Measurements from ENCODE around the gene GPI. TPM values are rescaled to one million over a fixed set of nuclear protein-coding genes. Genes with fewer than 3 reads are reported as not detected.
"Not testable (repeated sequence)": the region's sequence is repeated elsewhere in the genome, so short reads cannot be mapped to it uniquely, and the experiment has no call there.

GPI gene
- total and polyA plus RNA-seq, 2 experiments from 2014 or later, result 196 to 299 TPM

- TF ChIP-seq EZH2 (IDR thresholded peaks at IDR 0.05; ENCODE audit: insufficient read depth, poor library complexity, severe bottlenecking) (no peak), EZH2phosphoT487 (IDR thresholded peaks at IDR 0.05; ENCODE audit: insufficient read depth, low read depth) (no peak)
- H2AFZ ChIP-seq, result no peak overlapping the region
- H3K79me2 ChIP-seq (ENCODE audit: insufficient read depth), result peaks cover 32% of the 10 kb centered on the region; the same call in 1 of the 2 replicates
- no peak overlapping the region for H3K4me2 ChIP-seq (ENCODE audit: unreplicated experiment)
- H3K27ac ChIP-seq, result no peak overlapping the region
- H3K36me3 ChIP-seq (ENCODE audit: low read depth), result peaks cover 77% of the 10 kb centered on the region
- in situ Hi-C loops (cut with MboI), result no loop called here
- 92 to 98% methylated on average over 4 of the region's 4 CpGs for WGBS, 2 experiments (ENCODE audit: low coverage in 1 of 2, low lambda C conversion rate in 2 of 2, missing lambda C conversion rate in 2 of 2)
- H3K4me1 ChIP-seq (ENCODE audit: insufficient read depth), result no peaks in the 10 kb centered on the region
- no peaks in the 10 kb centered on the region for H3K9me3 ChIP-seq (ENCODE audit: low read depth)
- H4K20me1 ChIP-seq (ENCODE audit: insufficient read depth), result no peaks in the 10 kb centered on the region
- H3K4me3 ChIP-seq, result no peak overlapping the region
- H3K27me3 ChIP-seq (replicated peaks; ENCODE audit: insufficient read depth), result no peaks in the 10 kb centered on the region
- no peaks in the 10 kb centered on the region for H3K9me2 ChIP-seq (ENCODE audit: insufficient read depth)
- no peak overlapping the region for H3K9ac ChIP-seq
- DNase-seq, result no peak
- no peaks in the 10 kb centered on the region for H3F3A ChIP-seq (ENCODE audit: insufficient read depth)
Observed at GRCh38 chr19:34382471-34382870, 17.5 kb downstream of the GPI start.

GRCh38 chr19:34383599-34383998, 18.6 kb downstream of the GPI start:
- H3K79me2 ChIP-seq (ENCODE audit: insufficient read depth), result peaks cover 32% of the 10 kb centered on the region; the same call in 1 of the 2 replicates
- peaks cover 80% of the 10 kb centered on the region for H3K36me3 ChIP-seq (ENCODE audit: low read depth)
- no peak overlapping the region for H3K4me2 ChIP-seq (ENCODE audit: unreplicated experiment)
- no peaks in the 10 kb centered on the region for H3K9me3 ChIP-seq (ENCODE audit: low read depth)
- no peak for DNase-seq
- H3K27me3 ChIP-seq (replicated peaks; ENCODE audit: insufficient read depth), result no peaks in the 10 kb centered on the region
- no peak overlapping the region for H2AFZ ChIP-seq
- no peak overlapping the region for H3K4me3 ChIP-seq
- H3K9ac ChIP-seq, result no peak overlapping the region
- no peaks in the 10 kb centered on the region for H4K20me1 ChIP-seq (ENCODE audit: insufficient read depth)
- no peaks in the 10 kb centered on the region for H3K9me2 ChIP-seq (ENCODE audit: insufficient read depth)
- H3F3A ChIP-seq (ENCODE audit: insufficient read depth), result no peaks in the 10 kb centered on the region
- TF ChIP-seq EZH2phosphoT487 (IDR thresholded peaks at IDR 0.05; ENCODE audit: insufficient read depth, low read depth), result no peak
- TF ChIP-seq EZH2 (IDR thresholded peaks at IDR 0.05; ENCODE audit: insufficient read depth, poor library complexity, severe bottlenecking), result no peak
- H3K4me1 ChIP-seq (ENCODE audit: insufficient read depth), result no peaks in the 10 kb centered on the region
- in situ Hi-C loops (cut with MboI), result no loop called here
- 97 to 99% methylated on average over 5 of the region's 5 CpGs for WGBS, 2 experiments (ENCODE audit: low coverage in 1 of 2, low lambda C conversion rate in 2 of 2, missing lambda C conversion rate in 2 of 2)
- no peak overlapping the region for H3K27ac ChIP-seq

GRCh38 chr19:34386645-34387445, 21.8 kb downstream of the GPI start:
- no peak overlapping the region for H2AFZ ChIP-seq
- H3K27ac ChIP-seq, result no peak overlapping the region
- no peak for TF ChIP-seq EZH2 (IDR thresholded peaks at IDR 0.05; ENCODE audit: insufficient read depth, poor library complexity, severe bottlenecking)
- TF ChIP-seq EZH2phosphoT487 (IDR thresholded peaks at IDR 0.05; ENCODE audit: insufficient read depth, low read depth), result no peak
- no peak for DNase-seq
- H3K4me1 ChIP-seq (ENCODE audit: insufficient read depth), result no peaks in the 10 kb centered on the region
- no peaks in the 10 kb centered on the region for H3K9me3 ChIP-seq (ENCODE audit: low read depth)
- H4K20me1 ChIP-seq (ENCODE audit: insufficient read depth), result no peaks in the 10 kb centered on the region
- peaks cover 71% of the 10 kb centered on the region for H3K36me3 ChIP-seq (ENCODE audit: low read depth)
- no peaks in the 10 kb centered on the region for H3F3A ChIP-seq (ENCODE audit: insufficient read depth)
- no peak overlapping the region for H3K4me3 ChIP-seq
- H3K79me2 ChIP-seq (ENCODE audit: insufficient read depth), result peaks cover 47% of the 10 kb centered on the region
- in situ Hi-C loops (cut with MboI), result no loop called here
- H3K9ac ChIP-seq, result no peak overlapping the region
- no peak overlapping the region for H3K4me2 ChIP-seq (ENCODE audit: unreplicated experiment)
- H3K9me2 ChIP-seq (ENCODE audit: insufficient read depth), result no peaks in the 10 kb centered on the region
- no peaks in the 10 kb centered on the region for H3K27me3 ChIP-seq (replicated peaks; ENCODE audit: insufficient read depth)
- WGBS, 2 experiments (ENCODE audit: low coverage in 1 of 2, low lambda C conversion rate in 2 of 2, missing lambda C conversion rate in 2 of 2), result 96 to 98% methylated on average over 9 of the region's 9 CpGs

GRCh38 chr19:34387446-34387810, 22.4 kb downstream of the GPI start:
- Histone ChIP-seq H3K79me2 (ENCODE audit: insufficient read depth) (peaks cover 42% of the 10 kb centered on the region), H3F3A (ENCODE audit: insufficient read depth) (no peaks in the 10 kb centered on the region), H4K20me1 (ENCODE audit: insufficient read depth) (no peaks in the 10 kb centered on the region), H3K4me3 (no peak overlapping the region), H3K36me3 (ENCODE audit: low read depth) (peaks cover 65% of the 10 kb centered on the region), H2AFZ (no peak overlapping the region), H3K4me1 (ENCODE audit: insufficient read depth) (no peaks in the 10 kb centered on the region), H3K4me2 (ENCODE audit: unreplicated experiment) (no peak overlapping the region), H3K27ac (no peak overlapping the region), H3K27me3 (replicated peaks; ENCODE audit: insufficient read depth) (no peaks in the 10 kb centered on the region), H3K9ac (no peak overlapping the region), H3K9me2 (ENCODE audit: insufficient read depth) (no peaks in the 10 kb centered on the region), H3K9me3 (ENCODE audit: low read depth) (no peaks in the 10 kb centered on the region)
- WGBS, 2 experiments (ENCODE audit: low coverage in 1 of 2, low lambda C conversion rate in 2 of 2, missing lambda C conversion rate in 2 of 2), result 45 to 80% methylated on average over 1 of the region's 1 CpG
- TF ChIP-seq EZH2phosphoT487 (IDR thresholded peaks at IDR 0.05; ENCODE audit: insufficient read depth, low read depth) (no peak), EZH2 (IDR thresholded peaks at IDR 0.05; ENCODE audit: insufficient read depth, poor library complexity, severe bottlenecking) (no peak)
- no peak for DNase-seq
- in situ Hi-C loops (cut with MboI), result no loop called here

DNA sequence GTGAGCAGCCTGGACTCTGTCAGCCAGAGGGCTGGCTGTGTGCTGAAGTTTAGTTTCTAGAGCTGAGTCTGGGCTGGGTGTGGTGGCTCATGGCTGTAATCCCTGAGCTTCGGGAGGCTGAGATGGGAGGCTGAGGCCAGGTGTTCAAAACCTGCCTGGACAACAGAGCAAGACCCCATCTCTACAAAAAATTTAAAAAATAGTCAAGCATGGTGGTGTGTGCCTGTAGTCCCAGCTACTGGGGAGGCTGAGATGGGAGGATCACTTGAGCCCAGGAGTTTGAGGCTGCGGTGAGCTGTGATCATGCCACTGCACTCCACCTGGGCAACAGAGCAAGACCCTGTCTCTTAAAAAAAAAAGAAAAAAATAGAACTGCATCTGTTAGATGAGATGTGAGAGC, 23.7 kb downstream of the GPI start:
- H3K27me3 ChIP-seq (replicated peaks; ENCODE audit: insufficient read depth); H3K4me3 ChIP-seq; H3F3A ChIP-seq (ENCODE audit: insufficient read depth); H3K9me3 ChIP-seq (ENCODE audit: low read depth); H3K9me2 ChIP-seq (ENCODE audit: insufficient read depth); H2AFZ ChIP-seq; H3K27ac ChIP-seq; H3K4me1 ChIP-seq (ENCODE audit: insufficient read depth); DNase-seq; H3K4me2 ChIP-seq (ENCODE audit: unreplicated experiment); in situ Hi-C loops (cut with MboI); H3K9ac ChIP-seq; H4K20me1 ChIP-seq (ENCODE audit: insufficient read depth): not testable (repeated sequence)
- WGBS, 2 experiments (ENCODE audit: low coverage in 1 of 2, low lambda C conversion rate in 2 of 2, missing lambda C conversion rate in 2 of 2), result 96% methylated on average over 2 of the region's 2 CpGs
- Histone ChIP-seq H3K79me2 (ENCODE audit: insufficient read depth) (peaks cover 39% of the 10 kb centered on the region), H3K36me3 (ENCODE audit: low read depth) (peaks cover 52% of the 10 kb centered on the region)

All from GM23248 (cell line).